IMR-90 (cell line): ENCODE measurements around the gene TXNDC16.

Source experiments
- BHLHE40 ChIP-seq: fragments of 150-350 bp; IDR thresholded peaks from 2 replicates; pipeline ENCODE4 v1.6.1; 2016; ENCODE audit warnings: mild to moderate bottlenecking, low read depth, low read length
- CEBPB ChIP-seq: IDR thresholded peaks from 2 replicates; pipeline ENCODE4 v1.6.1; 2012; ENCODE audit warnings: low read depth, low read length, improper control_type of control experiment
- MAZ ChIP-seq: IDR thresholded peaks from 2 replicates; pipeline ENCODE4 v1.6.1; 2012; ENCODE audit warnings: low read depth, mild to moderate bottlenecking, low read length, improper control_type of control experiment, moderate library complexity, borderline replicate concordance
- MXI1 ChIP-seq: IDR thresholded peaks from 2 replicates; pipeline ENCODE4 v1.6.1; 2012; ENCODE audit warnings: low read depth, mild to moderate bottlenecking, low read length, moderate library complexity, borderline replicate concordance
- NFE2L2 ChIP-seq: fragments of 150-350 bp; IDR thresholded peaks from 2 replicates; pipeline ENCODE4 v1.6.1; 2016; ENCODE audit warnings: low read depth, mild to moderate bottlenecking, low read length
- POLR2A ChIP-seq: IDR thresholded peaks from 2 replicates; pipeline ENCODE4 v1.6.1; 2012; ENCODE audit warnings: mild to moderate bottlenecking, low read depth, low read length
- RFX5 ChIP-seq: IDR thresholded peaks from 2 replicates; pipeline ENCODE4 v1.8.0; 2012; ENCODE audit warnings: low read depth, mild to moderate bottlenecking, low read length, moderate library complexity
- TF ChIP-seq, protein P1 (sequence below): conservative IDR thresholded peaks from 2 replicates; pipeline ENCODE4 v1.5.1; 2012; ENCODE audit warnings: mild to moderate bottlenecking, low read depth, low read length, improper control_type of control experiment
- TF ChIP-seq, protein P2 (sequence below): fragments of 150-350 bp; IDR thresholded peaks from 2 replicates; pipeline ENCODE4 v1.6.1; 2017; ENCODE audit warnings: mild to moderate bottlenecking, antibody characterized with exemption, low read length, low read depth

- TF ChIP-seq, protein P1, sequence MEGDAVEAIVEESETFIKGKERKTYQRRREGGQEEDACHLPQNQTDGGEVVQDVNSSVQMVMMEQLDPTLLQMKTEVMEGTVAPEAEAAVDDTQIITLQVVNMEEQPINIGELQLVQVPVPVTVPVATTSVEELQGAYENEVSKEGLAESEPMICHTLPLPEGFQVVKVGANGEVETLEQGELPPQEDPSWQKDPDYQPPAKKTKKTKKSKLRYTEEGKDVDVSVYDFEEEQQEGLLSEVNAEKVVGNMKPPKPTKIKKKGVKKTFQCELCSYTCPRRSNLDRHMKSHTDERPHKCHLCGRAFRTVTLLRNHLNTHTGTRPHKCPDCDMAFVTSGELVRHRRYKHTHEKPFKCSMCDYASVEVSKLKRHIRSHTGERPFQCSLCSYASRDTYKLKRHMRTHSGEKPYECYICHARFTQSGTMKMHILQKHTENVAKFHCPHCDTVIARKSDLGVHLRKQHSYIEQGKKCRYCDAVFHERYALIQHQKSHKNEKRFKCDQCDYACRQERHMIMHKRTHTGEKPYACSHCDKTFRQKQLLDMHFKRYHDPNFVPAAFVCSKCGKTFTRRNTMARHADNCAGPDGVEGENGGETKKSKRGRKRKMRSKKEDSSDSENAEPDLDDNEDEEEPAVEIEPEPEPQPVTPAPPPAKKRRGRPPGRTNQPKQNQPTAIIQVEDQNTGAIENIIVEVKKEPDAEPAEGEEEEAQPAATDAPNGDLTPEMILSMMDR, result no peak
- TF ChIP-seq, protein P2, sequence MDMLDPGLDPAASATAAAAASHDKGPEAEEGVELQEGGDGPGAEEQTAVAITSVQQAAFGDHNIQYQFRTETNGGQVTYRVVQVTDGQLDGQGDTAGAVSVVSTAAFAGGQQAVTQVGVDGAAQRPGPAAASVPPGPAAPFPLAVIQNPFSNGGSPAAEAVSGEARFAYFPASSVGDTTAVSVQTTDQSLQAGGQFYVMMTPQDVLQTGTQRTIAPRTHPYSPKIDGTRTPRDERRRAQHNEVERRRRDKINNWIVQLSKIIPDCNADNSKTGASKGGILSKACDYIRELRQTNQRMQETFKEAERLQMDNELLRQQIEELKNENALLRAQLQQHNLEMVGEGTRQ, result no peak
- no peak for TF ChIP-seq POLR2A
- TF ChIP-seq MAZ, result no peak
- no peak for TF ChIP-seq CEBPB
- TF ChIP-seq NFE2L2, result no peak
- TF ChIP-seq BHLHE40, result no peak
- TF ChIP-seq MXI1, result no peak
- TF ChIP-seq RFX5, result no peak
These were observed 160.3 kb downstream of the TXNDC16 start for GRCh38 chr14:52391881-52392615.
